Astrocyte (in vitro differentiated cells and primary cell): ENCODE measurements around the gene FOXA2. TPM values are rescaled to one million over a fixed set of nuclear protein-coding genes. Genes with fewer than 3 reads are reported as not detected.

Source experiments
- DNase-seq: peaks from one replicate; pipeline ENCODE4 v3.0.0-alpha.2; 2010; ENCODE audit warnings: low read depth
- FAIRE-seq: peaks from 2 replicates; lab custom pipeline; 2011; peaks lifted over from hg19 to GRCh38; lab: Jason Lieb, UNC
- H2AFZ ChIP-seq: 2 replicates; pipeline ENCODE4 v1.6.0; 2012; ENCODE audit warnings: low read depth, low read length, inconsistent platforms
- H3K27ac ChIP-seq: 2 replicates; pipeline ENCODE4 v1.5.1; 2011; ENCODE audit warnings: low read depth, low read length, inconsistent platforms
- H3K27me3 ChIP-seq: 2 replicates; pipeline ENCODE4 v1.6.0; 2011; ENCODE audit warnings: low read length, inconsistent platforms; ENCODE audit not compliant: insufficient read depth
- H3K36me3 ChIP-seq: 2 replicates; pipeline ENCODE4 v1.5.1; 2011; ENCODE audit warnings: low read length, inconsistent platforms; ENCODE audit not compliant: insufficient read depth
- H3K4me1 ChIP-seq: 2 replicates; pipeline ENCODE4 v1.5.1; 2011; ENCODE audit warnings: low read length, inconsistent platforms; ENCODE audit not compliant: insufficient read depth
- H3K4me2 ChIP-seq: 2 replicates; pipeline ENCODE4 v1.6.0; 2012; ENCODE audit warnings: low read length, inconsistent platforms
- H3K4me3 ChIP-seq: 2 replicates; pipeline ENCODE4 v1.5.1; 2011; ENCODE audit warnings: low read depth, mild to moderate bottlenecking, low read length, inconsistent platforms; ENCODE audit not compliant: insufficient read depth
- H3K79me2 ChIP-seq: 2 replicates; pipeline ENCODE4 v1.6.0; 2012; ENCODE audit warnings: mild to moderate bottlenecking, low read length, inconsistent platforms; ENCODE audit not compliant: insufficient read depth
- H3K9ac ChIP-seq: 2 replicates; pipeline ENCODE4 v1.6.0; 2012; ENCODE audit warnings: mild to moderate bottlenecking, low read length, inconsistent platforms
- H3K9me3 ChIP-seq: 2 replicates; pipeline ENCODE4 v1.5.1; 2012; ENCODE audit warnings: low read depth, mild to moderate bottlenecking, low read length, inconsistent platforms; ENCODE audit not compliant: insufficient read depth
- H4K20me1 ChIP-seq: 2 replicates; pipeline ENCODE4 v1.6.0; 2012; ENCODE audit warnings: low read length, inconsistent platforms; ENCODE audit not compliant: insufficient read depth
- H3K27ac Mint-ChIP-seq: one replicate; pipeline ENCODE4 v1.8.0; 2021; ENCODE audit warnings: mild to moderate bottlenecking, mixed read lengths; ENCODE audit not compliant: unreplicated experiment
- H3K27me3 Mint-ChIP-seq: one replicate; pipeline ENCODE4 v1.8.0; 2021; ENCODE audit warnings: low read depth, mixed read lengths; ENCODE audit not compliant: unreplicated experiment
- H3K36me3 Mint-ChIP-seq: one replicate; pipeline ENCODE4 v1.8.0; 2021; ENCODE audit warnings: low read depth, mixed read lengths; ENCODE audit not compliant: unreplicated experiment
- H3K4me1 Mint-ChIP-seq: one replicate; pipeline ENCODE4 v1.8.0; 2021; ENCODE audit warnings: low read depth, mixed read lengths; ENCODE audit not compliant: unreplicated experiment
- H3K4me3 Mint-ChIP-seq: one replicate; pipeline ENCODE4 v1.8.0; 2021; ENCODE audit warnings: mild to moderate bottlenecking, moderate library complexity, mixed read lengths; ENCODE audit not compliant: unreplicated experiment
- H3K9me3 Mint-ChIP-seq: one replicate; pipeline ENCODE4 v1.8.0; 2021; ENCODE audit warnings: mild to moderate bottlenecking, mixed read lengths; ENCODE audit not compliant: unreplicated experiment
- CTCF ChIP-seq: IDR thresholded peaks from 2 replicates; pipeline ENCODE4 v1.5.1; 2011; ENCODE audit warnings: low read depth, mild to moderate bottlenecking, inconsistent platforms, low read length, moderate library complexity; ENCODE audit not compliant: insufficient read depth
- EZH2 ChIP-seq: IDR thresholded peaks from 2 replicates; pipeline ENCODE4 v1.6.1; 2012; ENCODE audit warnings: mild to moderate bottlenecking, low read length, inconsistent platforms; ENCODE audit not compliant: insufficient read depth
- total RNA-seq: library from RNA; stranded (reverse); gene quantifications from 2 replicates; pipeline ENCODE4 v1.2.1, GENCODE V29; 2021

Gene FOXA2
- total RNA-seq, 1 donor from 2014 or later: not detected

DNA sequence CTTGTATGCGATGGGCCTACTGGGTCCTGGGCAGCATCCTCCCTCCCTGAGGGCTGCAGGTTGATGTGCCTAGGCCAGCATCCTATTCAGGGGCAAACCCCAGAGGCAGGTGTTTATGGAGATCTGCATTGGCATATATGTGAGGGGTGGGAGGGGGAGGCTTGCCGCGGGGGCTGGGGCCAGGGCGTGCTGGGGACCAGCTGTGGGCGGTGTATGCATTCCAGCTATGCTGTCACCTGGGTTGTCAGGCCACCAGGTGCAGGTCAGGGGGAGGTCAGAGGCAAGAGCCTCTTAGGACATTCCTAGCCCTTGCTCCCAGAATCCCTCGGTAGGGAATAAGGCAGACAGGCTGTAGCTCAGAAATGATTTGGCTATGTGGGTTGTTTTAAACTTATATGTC is 11.9 kb downstream of the FOXA2 start:
- Mint-ChIP-seq H3K27ac (no peak overlapping the region), H3K4me3 (no peak overlapping the region), H3K27me3 (peaks cover 88% of the 10 kb centered on the region), H3K4me1 (peaks cover 1% of the 10 kb centered on the region), H3K9me3 (peaks cover 5% of the 10 kb centered on the region), H3K36me3 (no peaks in the 10 kb centered on the region)
- Histone ChIP-seq H4K20me1 (no peaks in the 10 kb centered on the region), H2AFZ (no peak overlapping the region), H3K79me2 (no peaks in the 10 kb centered on the region), H3K9ac (no peak overlapping the region), H3K4me2 (no peak overlapping the region), H3K4me3 (no peak overlapping the region), H3K9me3 (no peaks in the 10 kb centered on the region), H3K27ac (no peak overlapping the region), H3K27me3 (peaks cover 48% of the 10 kb centered on the region), H3K4me1 (no peaks in the 10 kb centered on the region), H3K36me3 (no peaks in the 10 kb centered on the region)
- TF ChIP-seq EZH2 (no peak), CTCF (no peak)
- no peak for FAIRE-seq
- DNase-seq: no peak

DNA sequence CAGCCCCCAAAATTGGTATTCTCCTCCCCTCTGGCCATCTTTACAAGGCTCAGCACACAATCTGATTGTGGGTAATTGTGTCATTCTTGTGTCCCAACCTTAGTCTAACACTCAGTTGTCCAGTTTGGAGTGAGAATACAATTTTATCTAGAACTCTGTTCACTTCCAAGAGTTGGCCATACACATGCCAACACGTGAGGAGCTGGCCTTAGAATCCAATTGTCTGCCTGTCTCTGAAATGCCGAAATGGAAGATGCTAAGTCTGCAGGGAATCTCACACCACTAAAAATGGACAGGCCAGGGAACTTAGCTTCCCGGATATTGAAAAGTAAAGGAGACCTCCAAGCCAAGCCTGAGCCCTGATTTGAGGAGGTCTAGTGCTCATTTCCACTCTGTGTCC is 12.3 kb downstream of the FOXA2 start:
- Histone ChIP-seq H3K4me1 (no peaks in the 10 kb centered on the region), H3K27ac (no peak overlapping the region), H3K9me3 (no peaks in the 10 kb centered on the region), H3K4me3 (no peak overlapping the region), H3K4me2 (no peak overlapping the region), H3K9ac (no peak overlapping the region), H2AFZ (no peak overlapping the region), H3K36me3 (no peaks in the 10 kb centered on the region), H3K79me2 (no peaks in the 10 kb centered on the region), H3K27me3 (peaks cover 48% of the 10 kb centered on the region), H4K20me1 (no peaks in the 10 kb centered on the region)
- no peak for TF ChIP-seq EZH2
- TF ChIP-seq CTCF: no peak
- Mint-ChIP-seq H3K4me3 (no peak overlapping the region), H3K9me3 (peaks cover 5% of the 10 kb centered on the region), H3K27ac (no peak overlapping the region), H3K36me3 (no peaks in the 10 kb centered on the region), H3K4me1 (peaks cover 1% of the 10 kb centered on the region), H3K27me3 (peaks cover 89% of the 10 kb centered on the region)
- DNase-seq: no peak
- FAIRE-seq: no peak

DNA sequence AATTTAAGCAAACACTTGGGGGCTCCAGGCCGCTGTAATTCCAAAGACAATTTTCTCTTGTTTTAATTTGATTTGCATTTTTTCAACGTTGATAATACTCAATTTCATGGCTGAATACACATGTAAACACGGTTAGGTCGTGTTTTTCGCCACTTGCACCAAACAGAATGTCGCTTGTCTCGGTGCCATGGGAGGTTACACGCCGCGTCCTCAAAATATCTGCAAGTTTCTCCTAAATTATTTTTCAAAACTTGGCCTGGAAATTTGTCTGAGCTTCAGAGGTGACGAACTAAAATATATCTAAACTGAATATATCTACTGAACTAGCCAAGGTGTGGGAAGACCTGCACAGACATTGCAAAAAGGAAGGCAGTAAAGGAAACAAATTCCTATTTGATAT is 15.0 kb downstream of the FOXA2 start:
- Mint-ChIP-seq H3K27ac (no peak overlapping the region), H3K36me3 (no peaks in the 10 kb centered on the region), H3K9me3 (no peaks in the 10 kb centered on the region), H3K4me3 (no peak overlapping the region), H3K4me1 (no peaks in the 10 kb centered on the region), H3K27me3 (peaks cover 90% of the 10 kb centered on the region)
- H3K9ac ChIP-seq: no peak overlapping the region
- H3K4me3 ChIP-seq: no peak overlapping the region
- no peak overlapping the region for H3K27ac ChIP-seq
- H3K27me3 ChIP-seq: peaks cover 45% of the 10 kb centered on the region
- no peaks in the 10 kb centered on the region for H3K36me3 ChIP-seq
- H3K79me2 ChIP-seq: no peaks in the 10 kb centered on the region
- H4K20me1 ChIP-seq: no peaks in the 10 kb centered on the region
- H3K4me1 ChIP-seq: no peaks in the 10 kb centered on the region
- H3K4me2 ChIP-seq: no peak overlapping the region
- no peak for TF ChIP-seq CTCF
- TF ChIP-seq EZH2: no peak
- no peaks in the 10 kb centered on the region for H3K9me3 ChIP-seq
- no peak overlapping the region for H2AFZ ChIP-seq
- FAIRE-seq: no peak
- no peak for DNase-seq
